HG02884 (cell line): ENCODE data around the gene NAV1.

ENCODE experiments used
- ATAC-seq: cut with Tn5 transposase; IDR thresholded peaks from one replicate; pipeline ENCODE4 v1.9.1; 2021; ENCODE audit warnings: mild to moderate bottlenecking, moderate library complexity; ENCODE audit not compliant: unreplicated experiment

Gene NAV1

DNA sequence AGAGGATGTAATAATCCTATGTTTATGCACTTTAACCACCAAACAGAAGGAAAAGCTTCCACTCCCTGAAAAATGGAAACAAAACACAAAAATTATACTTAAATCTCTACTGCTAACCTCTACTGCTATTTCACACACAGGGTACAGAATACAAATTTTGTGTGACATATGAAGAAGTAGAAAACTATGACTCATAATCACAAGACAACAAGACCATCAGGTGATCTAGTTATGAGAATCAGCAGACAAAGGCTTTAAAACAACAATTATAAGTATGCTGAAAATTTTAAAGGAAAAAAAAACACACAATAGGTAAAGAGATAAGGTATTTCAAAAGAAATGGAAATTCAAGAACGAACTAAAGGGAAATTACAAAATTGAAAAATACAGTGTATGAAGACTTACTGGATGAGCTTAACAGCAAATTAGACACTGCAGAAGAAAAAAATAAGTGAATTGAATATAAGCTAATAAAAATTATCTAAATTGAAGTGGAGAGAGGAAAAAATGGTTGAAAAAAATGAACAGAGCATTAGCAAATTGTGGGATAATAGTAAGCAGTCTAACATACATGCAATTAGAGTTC, 13.6 kb upstream of the NAV1 start:
- ATAC-seq, result no peak

GRCh38 chr1:201527879-201528278, 11.0 kb upstream of the NAV1 start:
- ATAC-seq, result no peak

DNA sequence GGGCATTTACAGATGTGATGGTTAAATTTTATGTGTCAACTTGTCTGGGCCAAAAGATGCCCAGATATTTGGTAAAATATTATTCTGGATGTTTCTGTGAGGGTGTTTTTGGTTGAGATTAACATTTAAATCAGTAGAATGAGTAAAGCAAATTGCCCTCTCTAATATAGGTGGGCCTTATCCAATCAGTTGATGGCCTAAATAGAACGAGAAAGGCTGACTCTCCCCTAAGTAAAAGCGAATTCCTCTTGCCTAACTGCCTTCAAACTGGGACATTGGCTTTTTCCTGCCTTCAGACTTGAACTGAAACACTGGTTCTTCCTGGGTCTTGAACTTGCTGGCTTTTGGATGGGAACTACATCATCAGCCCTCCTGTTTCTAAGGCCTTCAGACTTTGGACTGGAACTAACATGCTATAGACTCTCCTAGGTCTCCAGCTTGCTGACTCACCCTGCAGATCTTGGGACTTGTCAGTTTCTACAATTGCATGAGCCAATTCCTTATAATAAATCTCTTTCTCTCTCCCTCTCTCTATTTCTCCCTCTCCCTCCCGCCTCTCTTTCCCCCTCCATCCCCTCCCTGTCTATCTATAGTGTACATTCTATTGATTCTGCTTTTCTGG, 10.2 kb upstream of the NAV1 start:
- no peak for ATAC-seq

GRCh38 chr1:201530741-201531531, 8.0 kb upstream of the NAV1 start:
- no peak for ATAC-seq

DNA sequence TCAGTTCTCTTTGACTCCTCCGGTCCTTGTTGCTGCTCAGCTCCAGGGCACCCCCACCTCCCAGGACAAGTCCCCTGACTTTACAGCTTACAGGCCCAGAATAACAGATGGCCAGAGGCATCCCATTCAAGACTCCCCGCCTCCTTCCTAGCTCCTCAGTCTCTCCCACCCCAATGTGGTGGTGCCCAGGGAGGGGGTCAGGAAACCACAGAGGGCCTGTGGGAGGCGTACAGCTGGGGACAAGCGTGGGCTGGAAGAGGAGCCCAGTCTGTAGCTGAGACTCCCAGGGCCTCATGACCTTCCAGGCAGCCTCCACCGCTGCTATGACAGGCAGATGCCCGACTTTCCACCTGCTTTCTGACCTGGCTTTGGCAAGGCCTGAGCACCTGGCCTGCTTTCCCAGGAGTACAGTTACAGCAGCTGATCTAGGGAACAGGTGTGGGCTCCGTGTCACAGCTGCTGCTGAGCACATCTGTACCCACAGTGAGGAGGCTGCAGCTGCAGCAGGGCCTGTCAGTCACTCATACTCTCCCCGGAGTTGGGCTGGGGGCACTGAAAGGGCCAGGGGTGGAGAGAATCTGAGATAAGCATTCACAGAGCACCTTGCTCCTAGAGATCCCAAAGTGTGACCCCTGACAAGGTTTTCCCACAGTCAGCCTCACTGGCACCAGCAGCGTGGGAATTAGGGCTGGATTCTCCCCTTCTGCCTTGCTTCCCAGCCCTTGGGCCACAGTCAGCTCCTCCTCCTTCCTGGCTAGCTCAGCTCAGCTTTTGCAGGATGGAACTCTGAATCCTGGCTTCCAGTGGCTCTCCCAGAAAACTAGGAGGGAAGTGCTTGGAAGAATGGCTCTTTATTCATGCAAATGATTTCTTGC, 7.1 kb upstream of the NAV1 start:
- ATAC-seq, result no peak

DNA sequence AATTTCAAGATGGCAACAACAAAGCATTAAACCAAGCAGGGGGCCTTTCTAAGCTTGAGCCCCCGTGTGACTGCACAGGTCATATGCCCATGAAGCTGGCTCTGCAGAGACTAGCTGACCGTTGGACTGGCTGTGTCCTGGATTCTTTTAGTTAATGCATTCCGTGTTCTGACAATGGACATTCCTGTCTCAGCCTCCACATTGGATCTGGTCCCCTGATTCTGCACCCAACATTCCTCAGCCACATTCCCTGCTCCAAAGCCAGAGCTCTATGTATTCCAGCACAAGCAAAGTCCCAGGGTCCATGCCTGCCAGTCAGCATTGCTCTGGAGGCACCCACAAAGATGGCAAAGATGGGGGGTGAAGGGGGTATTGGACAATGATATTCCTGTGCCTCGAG, 5.1 kb upstream of the NAV1 start:
- ATAC-seq, result no peak

GRCh38 chr1:201535046-201535918, 3.6 kb upstream of the NAV1 start:
- no peak for ATAC-seq

- no peak for ATAC-seq
Observed at GRCh38 chr1:201535919-201536245, 3.0 kb upstream of the NAV1 start.

- ATAC-seq, result no peak
Observed at GRCh38 chr1:201536558-201536957, 2.4 kb upstream of the NAV1 start.

- no peak for ATAC-seq
Observed at GRCh38 chr1:201537028-201537427, 1.9 kb upstream of the NAV1 start.

DNA sequence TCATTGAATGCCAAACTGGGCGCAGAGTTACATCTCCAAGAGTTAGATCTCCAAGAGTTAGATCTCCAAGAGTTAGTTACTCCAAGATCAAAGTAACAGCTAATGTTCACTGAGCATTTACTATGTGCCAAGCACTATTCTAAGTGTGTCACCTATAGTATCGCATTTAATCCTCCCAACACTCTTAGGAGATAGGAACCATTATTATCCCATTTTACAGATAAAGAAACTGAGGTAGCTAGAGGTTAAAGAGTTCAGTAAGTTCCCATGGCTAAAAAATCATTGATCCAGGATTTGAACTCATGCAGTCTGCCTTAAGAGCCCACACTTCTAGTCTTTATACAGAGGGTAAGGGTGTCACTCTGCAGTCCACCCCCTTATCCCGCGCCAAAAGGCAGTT, 1.5 kb upstream of the NAV1 start:
- ATAC-seq, result no peak

DNA sequence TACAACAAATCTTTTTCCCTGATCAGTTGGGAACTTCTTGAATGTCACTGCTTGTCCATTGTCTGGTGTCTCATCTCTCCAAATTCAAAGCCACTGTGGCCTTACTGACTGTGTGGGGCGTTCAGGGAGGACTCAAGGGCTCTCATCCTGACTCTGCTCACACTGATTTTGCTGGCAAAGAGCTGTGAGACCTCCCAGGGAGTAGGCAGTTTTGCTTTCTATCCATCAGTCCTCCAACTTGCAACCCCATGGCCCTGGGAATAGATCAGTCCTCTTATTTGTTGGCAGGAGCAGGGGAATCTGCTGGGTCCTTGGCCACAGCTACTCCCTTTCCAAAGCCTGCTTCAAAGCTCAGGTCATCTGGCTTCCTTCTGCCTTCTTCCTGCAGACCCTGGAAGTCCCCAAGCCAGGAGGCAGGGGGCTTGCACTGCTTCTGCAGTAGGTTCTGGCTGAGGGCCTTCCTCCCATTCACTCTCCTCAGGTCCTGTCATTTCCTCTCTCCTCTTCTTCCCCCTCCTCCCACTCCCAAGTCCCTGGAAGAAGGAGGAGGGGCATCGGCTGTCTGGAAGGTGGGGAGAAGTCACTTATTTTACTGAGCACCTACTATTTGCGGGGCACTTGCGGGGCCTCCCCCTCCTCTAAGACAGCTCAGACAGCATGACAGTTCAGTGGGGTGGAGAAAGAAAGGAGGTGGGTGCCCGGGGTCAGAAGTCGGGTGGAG, 876 bp upstream of the NAV1 start:
- no peak for ATAC-seq

DNA sequence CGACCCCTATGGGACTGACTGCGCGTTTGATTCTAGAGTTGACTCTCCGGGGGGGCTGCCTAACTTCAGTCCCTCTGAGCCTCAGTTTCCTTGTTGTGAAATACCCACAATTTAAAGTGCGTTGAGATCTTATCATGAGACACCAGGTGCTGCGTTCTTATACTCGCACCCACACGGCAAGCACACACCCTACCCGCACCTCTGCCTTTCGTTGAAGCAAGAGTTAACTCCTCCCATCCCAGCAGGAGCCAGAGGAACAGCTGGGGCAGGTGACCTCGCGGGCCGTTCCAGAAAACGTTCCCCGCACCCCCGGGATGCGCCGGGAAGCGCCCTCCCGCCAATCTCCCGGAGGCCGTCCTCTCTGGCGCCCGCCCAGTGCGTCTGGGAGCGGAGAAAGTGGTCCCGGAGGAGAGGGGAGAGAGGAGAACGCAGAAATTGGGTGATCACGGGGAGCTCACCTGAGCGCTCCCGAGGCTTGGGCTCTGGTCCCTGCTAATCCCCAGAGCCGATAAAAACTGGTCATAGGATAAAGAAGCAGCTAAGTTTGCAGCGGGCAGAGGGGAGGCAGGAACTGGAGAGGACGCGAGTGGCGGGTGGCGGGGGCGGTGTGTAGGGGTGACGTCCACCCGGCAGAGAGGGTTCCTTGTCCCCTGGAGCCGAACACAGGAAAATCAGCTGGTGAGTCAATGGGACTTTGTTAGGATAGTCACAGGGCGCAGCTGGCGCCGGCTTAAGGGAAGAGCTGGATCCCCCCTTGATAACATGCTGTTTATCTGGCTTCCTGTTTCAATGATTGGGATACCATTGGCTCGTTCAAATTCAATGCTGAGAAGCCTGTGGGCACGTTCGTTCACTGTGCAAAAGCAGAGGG, 869 bp downstream of the NAV1 start:
- ATAC-seq, result no peak

GRCh38 chr1:201540846-201541735, 2.2 kb downstream of the NAV1 start:
- ATAC-seq, result no peak

- no peak for ATAC-seq
Observed at GRCh38 chr1:201542309-201543035, 3.5 kb downstream of the NAV1 start.

DNA sequence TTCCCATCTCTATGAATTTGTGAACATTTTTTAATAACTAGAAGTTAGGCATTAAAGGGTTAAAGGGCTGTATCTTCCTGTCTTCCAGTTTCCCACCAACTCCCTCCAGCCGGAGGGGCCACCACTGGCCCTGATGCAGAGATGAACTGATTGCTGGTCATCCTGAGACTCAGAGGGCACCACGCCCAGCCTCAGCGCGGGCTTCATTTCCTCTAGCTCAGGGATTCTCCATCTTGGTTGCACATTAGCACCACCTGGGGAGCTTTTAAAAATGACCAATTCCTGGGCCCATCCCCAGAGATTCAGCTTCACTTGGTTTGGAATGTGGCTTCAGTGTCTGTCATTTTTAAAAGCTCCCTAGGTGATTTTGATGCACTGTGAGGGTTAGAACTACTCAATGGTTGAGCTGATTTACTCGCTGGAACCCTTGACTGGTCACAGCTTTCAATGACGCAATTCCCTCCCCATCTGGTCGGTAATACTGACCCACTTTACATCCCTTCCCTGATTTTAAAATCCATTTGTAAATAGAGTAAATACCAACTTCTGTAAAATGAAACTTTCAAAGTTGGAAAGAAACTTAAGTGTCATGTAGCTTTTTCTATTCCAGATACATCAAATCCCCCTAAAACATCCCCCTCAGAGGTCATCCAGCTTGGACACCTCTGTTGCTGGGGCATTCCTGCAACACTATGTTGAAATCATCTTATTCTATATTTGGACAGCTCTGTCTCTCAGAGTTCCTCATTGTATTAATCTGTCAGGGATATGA, 5.1 kb downstream of the NAV1 start:
- ATAC-seq, result no peak

DNA sequence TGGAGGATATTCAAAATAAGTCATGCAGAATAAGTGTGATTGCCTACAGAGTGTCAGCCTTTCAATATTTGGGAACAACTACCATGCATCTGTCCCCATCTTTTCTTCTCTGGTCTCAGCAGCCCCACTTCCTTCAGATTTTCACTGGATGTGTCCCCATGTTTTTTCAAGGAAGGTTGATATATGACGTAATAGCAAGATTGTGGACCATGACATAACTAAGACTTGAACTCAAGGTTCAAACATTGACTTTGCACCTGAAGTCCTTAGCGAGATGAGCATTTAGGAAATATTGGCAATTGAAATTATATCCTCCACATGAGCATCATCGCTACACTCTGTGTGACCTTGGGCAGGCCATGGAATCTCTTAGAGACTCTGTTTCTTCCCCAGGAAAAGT, 5.8 kb downstream of the NAV1 start:
- ATAC-seq, result no peak
